DLD1 (cell line): ENCODE results near the gene SUCLG2.

ENCODE experiments used
- in situ Hi-C: cut with HindIII; loops from 2 replicates; pipeline ENCODE4 v1.10.0; 2017; ENCODE audit warnings: low sequenced_read_pairs

Gene SUCLG2

GRCh38 chr3:67654099-67654843 lies at the start of gene SUCLG2:
SUCLG2 (minus strand) TSS chr3:67654612; CDS start chr3:67654586, 26 bp downstream.
- in situ Hi-C loops: no loop called here

- in situ Hi-C loops: no loop called here
Observed at GRCh38 chr3:67700596-67700995, 46.2 kb upstream of the SUCLG2 start.

- in situ Hi-C loops: no loop called here
Observed at GRCh38 chr3:67699882-67700281, 45.5 kb upstream of the SUCLG2 start.

- in situ Hi-C loops: no loop called here
Observed at GRCh38 chr3:67692621-67693020, 38.2 kb upstream of the SUCLG2 start.

- in situ Hi-C loops: no loop called here
Observed at GRCh38 chr3:67691926-67692325, 37.5 kb upstream of the SUCLG2 start.

GRCh38 chr3:67691207-67691606 lies 36.8 kb upstream of the SUCLG2 start:
- in situ Hi-C loops: no loop called here

- in situ Hi-C loops: no loop called here
Observed at GRCh38 chr3:67689806-67690205, 35.4 kb upstream of the SUCLG2 start.

- in situ Hi-C loops: no loop called here
Observed at GRCh38 chr3:67688231-67688630, 33.8 kb upstream of the SUCLG2 start.

GRCh38 chr3:67686069-67686468 lies 31.7 kb upstream of the SUCLG2 start:
- in situ Hi-C loops: no loop called here

GRCh38 chr3:67685499-67685898 lies 31.1 kb upstream of the SUCLG2 start:
- in situ Hi-C loops: no loop called here

- in situ Hi-C loops: no loop called here
Observed at GRCh38 chr3:67684211-67684610, 29.8 kb upstream of the SUCLG2 start.

GRCh38 chr3:67683522-67683921 lies 29.1 kb upstream of the SUCLG2 start:
- in situ Hi-C loops: no loop called here

- in situ Hi-C loops: no loop called here
Observed at GRCh38 chr3:67678665-67679064, 24.3 kb upstream of the SUCLG2 start.

GRCh38 chr3:67674055-67674454 lies 19.6 kb upstream of the SUCLG2 start:
- in situ Hi-C loops: no loop called here

GRCh38 chr3:67662733-67663132 lies 8.3 kb upstream of the SUCLG2 start:
- in situ Hi-C loops: no loop called here

GRCh38 chr3:67661089-67661488 lies 6.7 kb upstream of the SUCLG2 start:
- in situ Hi-C loops: no loop called here

GRCh38 chr3:67657192-67657591 lies 2.8 kb upstream of the SUCLG2 start:
- in situ Hi-C loops: no loop called here

GRCh38 chr3:67656614-67657013 lies 2.2 kb upstream of the SUCLG2 start:
- in situ Hi-C loops: no loop called here

GRCh38 chr3:67655364-67656121 lies 1.1 kb upstream of the SUCLG2 start:
- in situ Hi-C loops: no loop called here

- in situ Hi-C loops: no loop called here
Observed at GRCh38 chr3:67654844-67655177, 399 bp upstream of the SUCLG2 start.

- in situ Hi-C loops: no loop called here
Observed at GRCh38 chr3:67653425-67654098, 850 bp downstream of the SUCLG2 start.

GRCh38 chr3:67650084-67650483 lies 4.3 kb downstream of the SUCLG2 start:
- in situ Hi-C loops: no loop called here
